Thymus (tissue), 11 donors: ENCODE measurements around the gene DIO3. TPM values are rescaled to one million over a fixed set of nuclear protein-coding genes. Genes with fewer than 3 reads are reported as not detected.

Source experiments
- DNase-seq, 9 donors: peaks; one replicate each; pipeline ENCODE4 v3.0.0-alpha.2; 2013; ENCODE audit warnings: low spot score in 9 of 9, low read depth in 6 of 9, missing footprints in 1 of 9
- H3K27ac ChIP-seq, 2 donors: one replicate each; pipeline ENCODE4 v1.5.1; 2013; ENCODE audit warnings: control low read depth in 1 of 2, low read depth in 1 of 2, low read length in 1 of 2, mild to moderate bottlenecking in 1 of 2, moderate library complexity in 1 of 2
- H3K27me3 ChIP-seq, 2 donors: one replicate each; pipeline ENCODE4 v1.5.1; 2013; ENCODE audit warnings: low read length in 1 of 2; ENCODE audit not compliant: control insufficient read depth in 2 of 2, insufficient read depth in 1 of 2
- H3K36me3 ChIP-seq, 2 donors: one replicate each; pipeline ENCODE4 v1.5.1; 2013; ENCODE audit warnings: low read length in 1 of 2, mild to moderate bottlenecking in 1 of 2, moderate library complexity in 1 of 2; ENCODE audit not compliant: control insufficient read depth in 2 of 2, insufficient read depth in 2 of 2
- H3K4me1 ChIP-seq, 2 donors: one replicate each; pipeline ENCODE4 v1.5.1; 2013; ENCODE audit warnings: low read length in 2 of 2; ENCODE audit not compliant: control insufficient read depth in 2 of 2, insufficient read depth in 2 of 2
- H3K4me3 ChIP-seq, 2 donors: one replicate each; pipeline ENCODE4 v1.5.1; 2013; ENCODE audit warnings: low read length in 2 of 2, control low read depth in 1 of 2, mild to moderate bottlenecking in 1 of 2
- H3K9me3 ChIP-seq, 2 donors: one replicate each; pipeline ENCODE4 v1.5.1; 2013; ENCODE audit warnings: low read length in 1 of 2, mild to moderate bottlenecking in 1 of 2; ENCODE audit not compliant: control insufficient read depth in 2 of 2, insufficient read depth in 1 of 2
- WGBS: extraction: QIAGEN DNeasy Blood & Tissue Kit; methylation state at CpG from one replicate; pipeline ENCODE4 v1.1.7; 2013; 5-methylcytosine and 5-hydroxymethylcytosine counted together
- polyA plus RNA-seq: library from polyadenylated mRNA; stranded (reverse); fragments of 200-250 nt; gene quantifications from one replicate; pipeline ENCODE4 v1.2.3, GENCODE V29; 2013
- total RNA-seq: library from RNA; stranded (reverse); fragments of 120-200 nt; gene quantifications from one replicate; pipeline ENCODE4 v1.2.4, GENCODE V29; 2013
- donor health status: healthy.

DIO3 gene
- total and polyA plus RNA-seq, 2 donors: 0.24 to 0.84 TPM

GRCh38 chr14:101539880-101540279, 21.4 kb upstream of the DIO3 start:
- WGBS: 92% methylated on average over 11 of the region's 11 CpGs
- H3K9me3 ChIP-seq: peaks cover 0 to 3% of the 10 kb centered on the region in 2 donors
- peaks cover 0 to 4% of the 10 kb centered on the region in 2 donors for H3K4me1 ChIP-seq
- H3K27ac ChIP-seq: no peak overlapping the region
- no peaks in the 10 kb centered on the region for H3K36me3 ChIP-seq
- no peak overlapping the region for H3K4me3 ChIP-seq
- no peak for DNase-seq
- no peaks in the 10 kb centered on the region for H3K27me3 ChIP-seq

GRCh38 chr14:101540481-101541462, 20.5 kb upstream of the DIO3 start:
- no peak for DNase-seq

GRCh38 chr14:101542391-101542790, 18.9 kb upstream of the DIO3 start:
- Histone ChIP-seq H3K27ac (no peak overlapping the region), H3K36me3 (no peaks in the 10 kb centered on the region)
- 96% methylated on average over 9 of the region's 9 CpGs for WGBS

More at GRCh38 chr14:101540481-101541462, 20.5 kb upstream of the DIO3 start:
- Histone ChIP-seq H3K4me3 (no peak overlapping the region), H3K9me3 (peaks cover 0 to 5% of the 10 kb centered on the region in 2 donors), H3K27me3 (no peaks in the 10 kb centered on the region), H3K27ac (no peak overlapping the region), H3K4me1 (no peaks in the 10 kb centered on the region), H3K36me3 (no peaks in the 10 kb centered on the region)
- WGBS: 97% methylated on average over 22 of the region's 22 CpGs

GRCh38 chr14:101543814-101544213, 17.5 kb upstream of the DIO3 start:
- DNase-seq: no peak
- H3K4me1 ChIP-seq: no peaks in the 10 kb centered on the region
- peaks cover 0 to 5% of the 10 kb centered on the region in 2 donors for H3K9me3 ChIP-seq
- H3K27ac ChIP-seq: no peak overlapping the region
- no peak overlapping the region for H3K4me3 ChIP-seq
- 98% methylated on average over 16 of the region's 16 CpGs for WGBS
- H3K27me3 ChIP-seq: no peaks in the 10 kb centered on the region
- H3K36me3 ChIP-seq: no peaks in the 10 kb centered on the region

More at GRCh38 chr14:101542391-101542790, 18.9 kb upstream of the DIO3 start:
- Histone ChIP-seq H3K4me3 (no peak overlapping the region), H3K27me3 (no peaks in the 10 kb centered on the region), H3K4me1 (no peaks in the 10 kb centered on the region), H3K9me3 (peaks cover 0 to 5% of the 10 kb centered on the region in 2 donors)
- DNase-seq: no peak

- H3K9me3 ChIP-seq: peaks cover 0 to 5% of the 10 kb centered on the region in 2 donors
- H3K4me3 ChIP-seq: no peak overlapping the region
- H3K36me3 ChIP-seq: no peaks in the 10 kb centered on the region
- H3K27me3 ChIP-seq: no peaks in the 10 kb centered on the region
- 91% methylated on average over 9 of the region's 9 CpGs for WGBS
- no peak overlapping the region for H3K27ac ChIP-seq
- no peak for DNase-seq
- no peaks in the 10 kb centered on the region for H3K4me1 ChIP-seq
Measured at GRCh38 chr14:101544550-101544949, 16.7 kb upstream of the DIO3 start.

GRCh38 chr14:101546706-101547105, 14.6 kb upstream of the DIO3 start:
- Histone ChIP-seq H3K4me1 (no peaks in the 10 kb centered on the region), H3K9me3 (peaks cover 0 to 5% of the 10 kb centered on the region in 2 donors), H3K36me3 (no peaks in the 10 kb centered on the region), H3K4me3 (no peak overlapping the region), H3K27ac (no peak overlapping the region), H3K27me3 (no peaks in the 10 kb centered on the region)
- 92% methylated on average over 11 of the region's 11 CpGs for WGBS
- no peak for DNase-seq

GRCh38 chr14:101547107-101547738, 14.1 kb upstream of the DIO3 start:
- no peak overlapping the region for H3K27ac ChIP-seq
- no peaks in the 10 kb centered on the region for H3K36me3 ChIP-seq
- 94% methylated on average over 10 of the region's 10 CpGs for WGBS
- peaks cover 0 to 5% of the 10 kb centered on the region in 2 donors for H3K9me3 ChIP-seq
- H3K4me3 ChIP-seq: no peak overlapping the region
- no peaks in the 10 kb centered on the region for H3K27me3 ChIP-seq
- no peak for DNase-seq
- H3K4me1 ChIP-seq: no peaks in the 10 kb centered on the region

GRCh38 chr14:101547961-101548669, 13.2 kb upstream of the DIO3 start:
- peaks cover 0 to 3% of the 10 kb centered on the region in 2 donors for H3K27me3 ChIP-seq
- no peak for DNase-seq
- H3K9me3 ChIP-seq: peaks cover 0 to 5% of the 10 kb centered on the region in 2 donors
- 83% methylated on average over 16 of the region's 16 CpGs for WGBS
- no peak overlapping the region for H3K27ac ChIP-seq
- no peaks in the 10 kb centered on the region for H3K4me1 ChIP-seq
- H3K36me3 ChIP-seq: no peaks in the 10 kb centered on the region
- no peak overlapping the region for H3K4me3 ChIP-seq
